ENCODE data around the gene GID4.

DNA sequence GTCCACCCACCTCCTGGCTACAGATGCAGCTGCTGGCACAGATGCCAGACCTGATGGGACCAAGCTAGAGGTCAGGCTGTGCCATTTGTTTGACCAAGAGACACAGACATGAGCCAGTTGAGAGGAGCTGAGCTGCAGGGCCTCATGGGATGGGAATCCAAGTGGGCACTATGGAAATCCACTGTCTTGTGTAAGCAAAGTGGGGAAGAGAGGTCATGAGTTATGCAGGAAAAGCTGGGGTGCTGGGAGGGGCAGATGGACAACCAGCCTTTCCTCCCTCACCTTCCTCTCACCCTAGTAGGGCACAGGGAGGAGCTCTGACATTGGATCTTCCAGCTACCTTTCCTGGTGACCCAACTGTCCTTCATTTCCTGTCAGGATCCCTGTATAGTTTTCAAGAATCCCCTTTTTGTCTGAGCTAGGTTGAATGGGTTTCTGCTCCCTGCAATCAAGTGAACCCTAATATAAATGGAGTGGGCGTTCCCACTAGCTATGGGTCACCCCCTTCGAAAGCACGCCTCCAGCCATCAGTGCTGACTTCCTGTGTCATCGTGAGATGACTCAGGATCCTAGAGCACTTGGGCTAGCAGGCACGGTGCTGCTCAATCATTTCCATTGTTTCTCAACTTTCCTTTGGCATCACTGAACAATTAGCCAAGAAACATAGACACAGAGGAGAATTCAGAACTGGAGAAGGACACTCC lies 13.8 kb upstream of the GID4 start:
- TF ChIP-seq CTCF (IDR thresholded peaks at IDR 0.05 in 8 of 11, conservative IDR thresholded peaks at IDR 0.05 in 3 of 11), result no peak
- TF ChIP-seq POLR2AphosphoS5 (IDR thresholded peaks at IDR 0.05), result no peak
- TF ChIP-seq POLR2A (IDR thresholded peaks at IDR 0.05), result no peak
